Measurements from ENCODE around the gene PSMC6.

- TF ChIP-seq SMC3 (IDR thresholded peaks at IDR 0.05; ENCODE audit: low read depth, low read length) (no peak), CTCF (IDR thresholded peaks at IDR 0.05) (no peak), POLR2AphosphoS5 (IDR thresholded peaks at IDR 0.05; ENCODE audit: low read depth, low read length) (no peak), MXI1 (IDR thresholded peaks at IDR 0.05; ENCODE audit: low read depth, low read length) (no peak), REST (IDR thresholded peaks at IDR 0.05; ENCODE audit: low read depth, low read length) (no peak), NFIC (IDR thresholded peaks at IDR 0.05; ENCODE audit: borderline replicate concordance) (0 out of 2 replicates have a peak, but pooled peaks have one; percentile 38), RFX5 (IDR thresholded peaks at IDR 0.05; ENCODE audit: low read length) (no peak), USF2 (IDR thresholded peaks at IDR 0.05; ENCODE audit: borderline replicate concordance, low read depth, low read length) (no peak), EZH2phosphoT487 (IDR thresholded peaks at IDR 0.05; ENCODE audit: borderline replicate concordance, low read depth) (no peak), YY1 (IDR thresholded peaks at IDR 0.05; ENCODE audit: low read depth) (no peak), MAX (IDR thresholded peaks at IDR 0.05; ENCODE audit: low read depth) (no peak)
These were observed 31.4 kb downstream of the PSMC6 start for GRCh38 chr14:52738409-52738808.
